Stimulated activated CD4-positive, alpha-beta T cell treated with anti-CD3 and anti-CD28 coated beads, Interleukin-1b, Interleukin-23, amount 100 ng/mL, for 24 hours (primary cell): ENCODE results near the gene KLHL8.
A peak's percentile ranks its signal among the peaks of the same experiment; 100 is the strongest.
"Not testable (repeated sequence)": the region's sequence is repeated elsewhere in the genome, so short reads cannot be mapped to it uniquely, and the experiment has no call there.

ENCODE experiments used
- DNase-seq, 4 experiments: peaks; one replicate each; pipeline ENCODE4 v3.0.0-alpha.2; 2020; ENCODE audit warnings: low read depth in 4 of 4, low spot score in 1 of 4

KLHL8 gene

GRCh38 chr4:87179751-87180150 is 40.7 kb downstream of the KLHL8 start:
- DNase-seq = no peak

GRCh38 chr4:87174672-87175071 is 45.7 kb downstream of the KLHL8 start:
- DNase-seq = no peak

DNA sequence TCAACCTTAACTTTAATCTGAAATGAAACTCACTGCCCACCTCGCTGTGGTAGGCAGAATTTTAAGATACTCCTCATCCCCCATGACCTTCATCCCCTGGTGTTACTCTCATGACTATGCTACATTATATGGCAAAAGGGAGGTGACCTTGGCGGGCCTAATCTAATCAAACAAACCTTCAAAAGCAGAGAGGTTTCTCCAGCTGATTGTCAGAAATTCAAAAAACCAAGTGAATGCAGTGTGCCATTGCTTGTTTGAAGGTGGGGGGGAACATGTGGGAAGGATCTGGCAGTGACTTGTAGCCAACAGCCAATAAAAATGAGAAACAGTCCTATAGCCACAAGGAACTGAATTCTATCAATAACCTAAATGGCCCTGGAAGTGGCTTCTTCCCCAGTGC is 48.5 kb downstream of the KLHL8 start:
- DNase-seq = no peak

DNA sequence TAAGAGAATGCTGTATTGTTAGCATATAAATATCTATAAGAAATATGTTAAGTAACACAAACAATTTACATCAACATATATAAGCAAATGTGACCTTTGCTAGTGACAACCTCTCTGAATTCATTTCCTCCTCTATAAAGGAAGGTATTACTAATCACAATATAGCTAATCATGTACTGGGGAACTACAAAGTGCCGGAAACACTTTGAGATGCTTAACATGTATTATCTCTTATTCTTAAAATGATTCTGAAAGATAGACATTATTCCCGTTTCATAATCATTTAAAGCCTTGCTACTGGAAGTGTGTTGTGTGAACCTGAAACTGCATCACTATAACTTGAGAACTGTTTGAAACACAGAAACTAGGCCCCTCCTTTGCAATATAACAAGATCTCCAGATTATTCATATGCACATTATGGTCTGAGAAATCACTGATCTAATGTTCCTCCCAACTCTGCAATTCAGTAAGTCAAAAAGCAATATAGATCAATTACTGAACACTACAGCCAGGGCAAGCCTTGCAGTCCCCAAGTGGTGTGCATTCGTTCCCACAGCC is 54.0 kb downstream of the KLHL8 start:
- no peak for DNase-seq

DNA sequence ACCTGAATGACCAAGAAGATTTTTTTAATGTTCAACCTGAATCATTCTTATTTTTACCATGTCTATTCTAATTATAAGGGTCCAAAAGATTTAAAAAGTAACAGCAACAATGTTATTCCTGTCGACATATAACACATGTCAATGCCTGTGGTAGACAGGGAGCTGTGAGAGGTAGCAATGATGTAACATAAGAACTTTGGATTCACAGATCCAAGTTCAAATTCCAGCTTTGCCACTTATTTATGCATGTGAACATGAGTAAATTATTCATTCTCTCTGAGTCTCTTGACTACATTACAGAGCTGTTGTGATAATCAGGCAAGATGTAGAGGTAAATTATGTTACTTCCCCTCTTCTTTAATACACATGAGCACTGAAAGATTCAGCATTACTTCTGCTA is 54.5 kb downstream of the KLHL8 start:
- DNase-seq = no peak

DNA sequence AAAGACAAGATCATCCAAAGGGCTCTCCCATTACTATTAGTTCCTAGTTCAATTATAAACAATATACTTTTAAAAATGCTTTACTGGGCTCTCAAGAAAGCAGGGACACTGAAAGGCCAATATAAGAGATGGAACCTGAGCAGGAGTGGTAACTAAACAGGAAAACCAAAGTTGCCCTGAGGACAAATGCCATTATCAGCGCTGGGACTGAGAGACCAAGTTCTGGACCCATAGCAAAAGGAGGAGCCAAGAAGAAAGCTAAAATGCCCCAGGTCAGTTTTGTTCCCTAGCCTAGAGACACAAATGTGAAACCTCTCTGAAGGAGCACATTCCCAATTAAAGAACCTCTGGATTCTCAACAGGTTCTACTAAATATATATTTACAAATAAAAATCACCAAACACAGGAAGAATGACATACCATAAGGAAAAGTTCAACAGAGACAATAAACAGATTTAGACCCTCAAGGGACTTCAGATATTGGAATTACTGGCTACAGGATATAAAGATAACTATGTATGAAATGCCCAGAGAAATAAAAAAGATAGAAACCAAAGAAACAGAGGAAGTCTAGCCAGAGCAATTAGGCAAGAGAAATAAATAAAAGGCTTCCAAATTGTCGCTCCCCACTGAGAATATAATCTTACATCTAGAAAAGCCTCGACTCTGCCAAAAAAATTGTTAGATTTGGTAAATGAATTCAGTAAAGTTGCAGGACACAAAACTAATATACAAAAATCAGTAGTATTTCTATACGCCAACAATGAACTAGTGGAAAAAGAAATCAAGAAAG is 67.1 kb downstream of the KLHL8 start:
- no peak for DNase-seq

- no peak for DNase-seq
Observed at GRCh38 chr4:87152310-87153041, 67.9 kb downstream of the KLHL8 start.

- DNase-seq = no peak
Observed at GRCh38 chr4:87151730-87152129, 68.7 kb downstream of the KLHL8 start.

GRCh38 chr4:87150498-87151261 is 69.7 kb downstream of the KLHL8 start:
- DNase-seq = peak in 3 of 4 experiments; percentile 16 to 44 (median 40)

DNA sequence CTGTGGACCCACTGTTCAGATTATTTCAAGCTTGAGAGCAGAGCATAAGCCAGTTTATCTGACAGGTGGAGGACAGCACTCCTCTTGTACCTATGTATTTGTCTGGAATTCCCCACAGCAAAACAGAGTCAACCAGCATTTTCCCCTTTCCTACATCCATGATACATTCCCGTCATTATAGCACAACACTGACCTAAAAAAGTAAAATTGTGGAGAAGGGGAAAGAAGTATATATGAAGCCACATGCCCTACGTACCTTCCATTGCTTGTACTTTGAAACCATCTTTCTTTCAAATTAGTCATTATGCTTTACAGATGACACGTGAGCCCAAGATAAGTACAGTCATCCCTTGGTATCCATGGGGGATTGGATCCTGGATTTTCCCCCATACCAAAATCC is 73.3 kb downstream of the KLHL8 start:
- no peak for DNase-seq

GRCh38 chr4:87145934-87146333 is 74.5 kb downstream of the KLHL8 start:
- DNase-seq = not testable (repeated sequence)

- DNase-seq = no peak
Observed at GRCh38 chr4:87144356-87144755, 76.1 kb downstream of the KLHL8 start.

DNA sequence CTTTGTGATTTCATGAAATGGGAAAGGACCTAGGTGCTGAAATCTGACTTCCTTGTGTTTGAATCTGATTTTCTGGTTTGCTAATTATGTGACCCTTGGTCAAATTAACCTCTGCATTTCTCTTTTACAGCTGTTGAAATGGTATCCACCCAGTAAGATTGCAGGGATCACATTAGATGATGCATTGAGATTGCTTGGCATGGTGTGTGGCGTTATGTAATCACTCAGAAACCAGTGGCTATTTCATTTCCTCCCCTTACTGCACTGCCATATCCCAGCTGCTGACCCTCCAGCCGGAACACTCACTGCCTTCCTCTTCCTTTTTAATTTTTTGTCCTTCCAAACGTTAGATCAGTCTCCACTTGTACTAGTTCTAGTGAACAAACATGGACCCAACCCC is 79.0 kb downstream of the KLHL8 start:
- DNase-seq = no peak

DNA sequence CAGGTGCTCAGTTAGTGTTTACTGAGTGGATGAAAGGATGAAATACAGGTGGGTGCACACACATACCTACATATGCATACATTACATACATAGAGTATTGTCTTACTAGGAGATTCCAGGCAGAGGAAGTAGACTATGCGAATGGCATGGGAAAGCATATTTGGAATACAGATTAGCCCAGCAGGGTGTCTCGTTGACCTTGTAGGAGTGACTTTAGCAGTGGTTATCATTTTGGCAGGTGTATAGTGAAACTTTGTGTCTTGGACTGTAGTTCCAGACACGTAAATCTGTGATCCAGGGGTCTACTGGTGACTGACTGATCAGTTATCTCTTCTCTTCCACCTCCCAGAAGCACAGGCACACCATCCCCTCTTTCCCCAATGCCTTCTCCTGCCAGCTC is 86.3 kb downstream of the KLHL8 start:
- DNase-seq = no peak

DNA sequence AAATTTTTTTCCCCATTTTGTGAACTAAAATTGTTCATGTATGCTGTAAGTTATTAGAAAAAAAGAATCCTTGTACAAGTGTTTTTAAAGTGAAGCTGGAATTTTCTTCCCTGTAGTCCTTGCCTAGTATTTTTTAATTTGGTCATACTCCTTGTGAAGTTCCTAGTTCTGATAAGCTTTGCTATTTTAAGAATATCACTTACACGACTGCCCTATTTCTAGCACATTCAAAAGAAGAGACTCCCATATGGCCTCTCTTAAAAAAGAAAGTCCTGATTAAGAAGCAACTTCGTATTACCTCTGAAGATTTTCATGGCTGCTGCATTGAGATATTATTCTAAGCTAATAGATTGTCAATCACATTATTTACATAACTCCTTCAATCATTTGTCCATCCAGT is 87.2 kb downstream of the KLHL8 start:
- DNase-seq = no peak

DNA sequence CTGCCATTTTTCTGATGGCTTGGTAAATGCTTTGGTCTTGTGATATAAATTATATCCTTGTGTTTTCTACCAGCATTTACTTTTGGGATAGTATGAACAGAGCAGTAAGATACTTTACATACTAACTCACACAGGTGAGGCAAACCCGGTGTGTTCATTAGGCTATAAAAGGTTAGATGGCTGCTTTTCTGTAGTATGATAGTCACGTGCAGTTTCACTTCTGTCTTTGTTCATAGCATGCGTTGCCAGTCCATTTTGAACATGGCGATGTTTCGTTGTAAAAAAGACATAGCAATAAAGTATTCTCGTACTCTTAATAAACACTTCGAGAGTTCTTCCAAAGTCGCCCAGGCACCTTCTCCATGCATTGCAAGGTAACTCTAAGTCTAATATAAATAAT is 88.4 kb downstream of the KLHL8 start:
- no peak for DNase-seq

- no peak for DNase-seq
Observed at GRCh38 chr4:87130985-87131703, 89.3 kb downstream of the KLHL8 start.

DNA sequence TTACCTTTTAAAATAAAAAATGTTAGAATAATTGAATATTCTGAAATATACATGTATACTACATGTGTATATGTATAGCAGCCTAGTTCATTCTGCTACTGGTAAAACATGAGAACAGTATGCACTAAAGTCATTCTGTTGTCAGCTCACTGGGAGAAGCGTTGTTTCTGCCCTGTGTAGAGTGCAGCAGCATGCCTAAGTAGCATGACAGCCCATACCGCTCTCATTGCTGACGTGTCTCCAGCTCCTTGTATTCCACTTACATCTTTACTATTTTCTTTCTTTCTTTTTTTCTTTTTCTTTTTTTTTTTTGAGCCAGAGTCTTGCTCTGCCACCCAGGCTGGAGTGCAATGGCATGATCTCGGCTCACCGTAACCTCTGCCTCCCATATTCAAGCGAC is 90.7 kb downstream of the KLHL8 start:
- no peak for DNase-seq

GRCh38 chr4:87128006-87128705 is 92.3 kb downstream of the KLHL8 start:
- no peak for DNase-seq

DNA sequence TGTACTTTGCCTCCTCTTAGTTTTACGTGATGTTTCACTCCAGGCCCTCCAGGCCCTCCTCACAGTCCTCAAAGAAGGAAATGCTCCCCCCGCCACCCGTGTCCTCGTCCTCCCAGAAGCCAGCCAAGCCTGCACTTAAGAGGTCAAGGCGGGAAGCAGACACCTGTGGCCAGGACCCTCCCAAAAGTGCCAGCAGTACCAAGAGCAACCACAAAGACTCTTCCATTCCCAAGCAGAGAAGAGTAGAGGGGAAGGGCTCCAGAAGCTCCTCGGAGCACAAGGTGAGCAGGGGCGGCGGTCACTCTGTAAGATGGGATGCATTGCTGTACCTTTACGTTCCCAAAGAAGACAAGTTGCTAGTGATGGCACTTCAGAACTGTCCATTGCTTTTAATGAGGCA is 94.4 kb downstream of the KLHL8 start:
- no peak for DNase-seq
